CD4-positive, alpha-beta memory T cell (primary cell): ENCODE measurements around the gene FCER1G. TPM values are rescaled to one million over a fixed set of nuclear protein-coding genes. Genes with fewer than 3 reads are reported as not detected.
A peak's percentile ranks its signal among the peaks of the same experiment; 100 is the strongest.
"Not testable (repeated sequence)": the region's sequence is repeated elsewhere in the genome, so short reads cannot be mapped to it uniquely, and the experiment has no call there.

Source experiments
- CTCF ChIA-PET: fragments of 350-600 bp; sonication (Branson Sonifier 250); formaldehyde crosslinking; loops from one replicate; lab custom pipeline; 2021; ENCODE audit warnings: inconsistent platforms; ENCODE audit not compliant: partially characterized antibody; lab: Charles Lee
- POLR2A ChIA-PET: fragments of 350-600 bp; sonication (Branson Sonifier 250); formaldehyde crosslinking; loops from one replicate; lab custom pipeline; 2021; ENCODE audit not compliant: partially characterized antibody; lab: Charles Lee
- DNase-seq, 5 donors: peaks; one replicate each; pipeline versions ENCODE4 v3.0.0 to v3.0.0-alpha.2; 2020 to 2022; ENCODE audit warnings: mixed read lengths in 1 of 5
- H3K27ac ChIP-seq: one replicate; pipeline ENCODE4 v1.7.0; 2013; ENCODE audit warnings: low read depth, low read length
- H3K27me3 ChIP-seq: 2 replicates; pipeline ENCODE4 v1.7.0; 2013; ENCODE audit warnings: mild to moderate bottlenecking, low read length, moderate library complexity; ENCODE audit not compliant: insufficient read depth
- H3K36me3 ChIP-seq: 2 replicates; pipeline ENCODE4 v1.7.0; 2013; ENCODE audit warnings: mild to moderate bottlenecking, low read length, moderate library complexity; ENCODE audit not compliant: insufficient read depth
- H3K4me1 ChIP-seq: 2 replicates; pipeline ENCODE4 v1.7.0; 2013; ENCODE audit warnings: mild to moderate bottlenecking, low read length, moderate library complexity; ENCODE audit not compliant: insufficient read depth
- H3K4me3 ChIP-seq, 2 donors: one replicate each; pipeline ENCODE4 v1.7.0; 2013; ENCODE audit warnings: low read length in 2 of 2, mild to moderate bottlenecking in 1 of 2
- H3K9me3 ChIP-seq, 2 donors: one replicate each; pipeline ENCODE4 v1.7.0; 2013; ENCODE audit warnings: low read length in 2 of 2, control low read depth in 1 of 2; ENCODE audit not compliant: control insufficient read depth in 1 of 2
- H3K27ac Mint-ChIP-seq, 7 donors: one replicate each; pipeline ENCODE4 v1.8.0; 2020 to 2021; ENCODE audit warnings: mixed read lengths in 7 of 7, mild to moderate bottlenecking in 6 of 7, inconsistent platforms in 3 of 7, moderate library complexity in 3 of 7
- H3K27me3 Mint-ChIP-seq, 2 donors: one replicate each; pipeline ENCODE4 v1.8.0; 2020 to 2021; ENCODE audit warnings: mixed read lengths in 2 of 2
- H3K36me3 Mint-ChIP-seq, 2 donors: one replicate each; pipeline ENCODE4 v1.8.0; 2020 to 2021; ENCODE audit warnings: mixed read lengths in 2 of 2, inconsistent platforms in 1 of 2, mild to moderate bottlenecking in 1 of 2
- H3K4me1 Mint-ChIP-seq, 4 donors: one replicate each; pipeline ENCODE4 v1.8.0; 2020 to 2021; ENCODE audit warnings: mixed read lengths in 4 of 4, mild to moderate bottlenecking in 1 of 4
- H3K4me3 Mint-ChIP-seq, 8 donors: one replicate each; pipeline ENCODE4 v1.8.0; 2020 to 2021; ENCODE audit warnings: mixed read lengths in 8 of 8, mild to moderate bottlenecking in 7 of 8, moderate library complexity in 6 of 8, inconsistent platforms in 3 of 8
- H3K9me3 Mint-ChIP-seq, 8 donors: one replicate each; pipeline ENCODE4 v1.8.0; 2020 to 2021; ENCODE audit warnings: mixed read lengths in 8 of 8, mild to moderate bottlenecking in 5 of 8, inconsistent platforms in 3 of 8, moderate library complexity in 1 of 8
- intact Hi-C: fragments of 100-400 bp; cut with micrococcal nuclease; formaldehyde crosslinking; loops from one replicate; pipeline ENCODE4 v1.15.1; 2023
- polyA plus RNA-seq, 2 donors: library from polyadenylated mRNA; unstranded; fragments of 300-500 nt; fragmentation: Illumina TruSeq; gene quantifications; one replicate each; pipeline ENCODE4 v1.2.3, GENCODE V29; 2021
- total RNA-seq, 2 experiments: library from RNA; stranded (reverse); gene quantifications; one replicate each; pipeline ENCODE4 v1.2.3, GENCODE V29; 2021

Gene FCER1G
- total and polyA plus RNA-seq, 4 experiments from 2014 or later, result 2.1 to 10.5 (median 6.3) TPM

DNA sequence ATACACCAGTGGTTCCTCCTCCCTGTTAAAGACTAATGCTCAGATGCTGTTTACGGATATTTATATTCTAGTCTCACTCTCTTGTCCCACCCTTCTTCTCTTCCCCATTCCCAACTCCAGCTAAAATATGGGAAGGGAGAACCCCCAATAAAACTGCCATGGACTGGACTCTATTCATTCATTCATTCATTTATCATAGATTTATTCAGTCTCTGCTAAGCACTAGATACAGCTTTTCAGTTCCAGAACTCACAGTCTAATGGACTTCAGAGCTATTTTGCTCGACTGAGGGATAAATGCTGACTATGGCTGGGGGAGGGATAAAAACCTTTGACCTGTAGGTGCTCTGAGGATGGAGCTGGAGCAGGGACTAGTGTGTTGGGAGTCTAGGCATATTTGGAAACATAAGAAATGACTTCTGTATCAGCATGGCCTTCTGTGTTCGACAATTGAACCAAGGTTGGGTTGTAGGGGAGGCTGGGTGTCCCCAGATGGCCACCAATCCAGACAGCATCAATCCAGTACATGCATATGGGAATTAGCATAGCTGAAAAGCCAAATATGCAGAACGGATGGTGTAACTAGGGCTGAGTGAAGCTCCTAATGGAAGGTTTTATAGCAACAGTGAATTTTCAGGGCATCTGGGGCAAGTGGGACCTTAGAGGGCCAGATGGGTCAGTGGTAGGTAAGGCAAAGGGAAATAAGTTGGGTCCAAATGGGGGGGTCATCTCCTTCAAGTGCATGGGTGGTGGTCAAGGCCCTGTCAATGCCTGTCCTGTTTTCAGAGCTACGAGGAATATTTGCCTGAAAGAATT lies 4.2 kb downstream of the FCER1G start:
- POLR2A ChIA-PET, result interaction anchor here (0.9 to 4.3 kb wide), 4 partner anchors 14 to 54 kb away, joined by 4 to 27 read pairs (median 4); partner anchors contain the start of genes NDUFS2 and PPOX
- no peak overlapping the region for H3K27ac ChIP-seq
- DNase-seq, result no peak
- no peak overlapping the region for H3K4me3 ChIP-seq
- no peaks in the 10 kb centered on the region for H3K27me3 ChIP-seq
- H3K27me3 Mint-ChIP-seq, result no peaks in the 10 kb centered on the region
- H3K36me3 Mint-ChIP-seq, result peaks cover 3 to 9% of the 10 kb centered on the region in 2 donors
- H3K4me3 Mint-ChIP-seq, result no peak overlapping the region
- intact Hi-C loops, result no loop called here
- CTCF ChIA-PET, result interaction anchor here (0.7 to 13.2 kb wide), 13 partner anchors 9 to 166 kb away, joined by 3 to 245 read pairs (median 4); partner anchors contain the start of genes ADAMTS4, NDUFS2, PPOX and SDHC
- H3K4me1 ChIP-seq, result peaks cover 13% of the 10 kb centered on the region
- H3K9me3 Mint-ChIP-seq, result no peaks in the 10 kb centered on the region
- peak overlapping the region in 3 of 7 donors; percentile 1 to 47 (median 8) for H3K27ac Mint-ChIP-seq
- peaks cover 2% of the 10 kb centered on the region for H3K36me3 ChIP-seq
- no peaks in the 10 kb centered on the region for H3K9me3 ChIP-seq
- peaks cover 12 to 37% (median 29%) of the 10 kb centered on the region in 4 donors for H3K4me1 Mint-ChIP-seq

DNA sequence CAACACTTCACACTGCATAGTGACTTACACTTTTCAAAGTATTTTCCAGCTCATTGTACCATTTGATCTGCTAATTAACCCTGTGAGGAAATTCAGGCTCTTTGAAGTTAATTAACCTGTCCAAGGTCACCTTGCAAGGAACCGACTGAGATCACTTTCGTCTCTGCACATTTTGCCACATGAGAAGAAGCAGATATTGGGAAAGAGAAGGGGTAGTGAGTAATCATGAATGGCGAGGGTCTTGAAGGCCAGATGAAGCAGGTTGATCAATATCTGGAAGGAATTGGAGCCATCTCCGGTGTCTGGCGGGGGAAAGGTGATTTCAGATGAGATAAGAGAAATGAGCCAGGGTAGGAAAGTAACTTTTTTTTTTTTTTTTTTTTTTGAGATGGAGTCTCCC lies 4.9 kb downstream of the FCER1G start:
- peak overlapping the region in 1 of 7 donors; percentile 8 for H3K27ac Mint-ChIP-seq
- POLR2A ChIA-PET, result interaction anchor here (1.2 to 4.3 kb wide), 3 partner anchors 18 to 54 kb away, joined by 4 to 27 read pairs (median 4); partner anchors contain the start of genes NDUFS2 and PPOX
- peaks cover 13 to 36% (median 26%) of the 10 kb centered on the region in 4 donors for H3K4me1 Mint-ChIP-seq

DNA sequence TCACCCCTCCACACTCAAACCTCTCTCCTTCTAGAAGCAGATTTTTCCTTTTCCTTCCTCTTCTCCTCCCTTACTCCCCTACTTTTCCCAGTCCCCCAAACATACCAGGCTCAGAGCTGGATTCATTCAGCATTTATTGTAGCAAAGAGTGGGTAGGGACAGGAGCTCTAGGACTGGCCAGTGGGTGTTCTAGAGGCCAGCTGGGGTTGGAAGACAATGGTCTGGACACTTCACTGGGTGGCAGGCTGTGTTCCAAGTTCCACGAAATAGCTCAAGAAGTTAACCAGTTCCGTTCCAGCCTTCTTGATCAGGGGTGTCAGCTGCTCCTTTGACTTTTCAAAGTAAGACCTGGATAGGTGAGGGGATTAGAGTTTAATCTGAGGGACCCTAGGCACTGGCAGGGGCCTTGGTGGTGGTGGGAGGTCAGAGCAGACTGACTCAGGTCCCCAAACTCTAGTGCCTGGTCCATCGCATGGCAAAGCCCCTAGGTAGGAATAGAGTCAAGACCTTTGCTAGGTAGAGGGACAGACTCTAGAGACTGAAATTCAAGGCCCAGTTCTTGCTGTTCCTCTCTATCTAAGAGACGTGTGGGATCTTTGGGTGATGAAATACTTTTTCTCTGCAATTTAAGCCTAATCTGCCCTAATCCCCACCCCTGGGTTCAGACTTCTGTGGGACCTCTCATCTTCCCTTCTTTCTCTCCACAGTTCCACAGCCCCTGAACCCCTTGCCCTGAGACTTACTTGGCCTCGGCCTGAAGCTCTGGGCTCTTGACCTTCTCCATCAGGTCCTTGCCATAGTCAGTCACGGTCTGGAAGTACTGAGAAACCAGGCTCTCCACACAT lies 7.3 kb downstream of the FCER1G start:
- H3K4me1 ChIP-seq, result peaks cover 33% of the 10 kb centered on the region
- ChIA-PET POLR2A (interaction anchor here (1.0 to 1.6 kb wide), 3 partner anchors 12 to 53 kb away, joined by 3 to 6 read pairs (median 4); partner anchors contain the start of gene NDUFS2), CTCF (interaction anchor here (0.5 to 13.2 kb wide), 7 partner anchors 12 to 516 kb away, joined by 3 to 245 read pairs (median 103); partner anchors contain the start of genes NDUFS2 and PPOX)
- no peaks in the 10 kb centered on the region for H3K9me3 Mint-ChIP-seq
- H3K27ac ChIP-seq, result no peak overlapping the region
- no peaks in the 10 kb centered on the region for H3K36me3 ChIP-seq
- H3K27me3 Mint-ChIP-seq, result no peaks in the 10 kb centered on the region
- H3K4me3 ChIP-seq, result no peak overlapping the region
- H3K27ac Mint-ChIP-seq, result peak overlapping the region in 3 of 7 donors; percentile 79 to 81 (median 79)
- H3K9me3 ChIP-seq, result no peaks in the 10 kb centered on the region
- peak overlapping the region in 1 of 8 donors; percentile 66 for H3K4me3 Mint-ChIP-seq
- no peak for DNase-seq
- no peaks in the 10 kb centered on the region for H3K27me3 ChIP-seq
- peaks cover 26 to 48% (median 35%) of the 10 kb centered on the region in 4 donors for H3K4me1 Mint-ChIP-seq
- H3K36me3 Mint-ChIP-seq, result peaks cover 0 to 4% of the 10 kb centered on the region in 2 donors
- intact Hi-C loops, result loop anchor here (10.0 kb wide), 1 partner anchor 522 kb away; the partner anchor contains the start of gene DUSP12

More for the DNA sequence above, 4.9 kb downstream of the FCER1G start:
- Mint-ChIP-seq H3K36me3 (peaks cover 0 to 3% of the 10 kb centered on the region in 2 donors), H3K4me3 (no peak overlapping the region), H3K9me3 (no peaks in the 10 kb centered on the region), H3K27me3 (no peaks in the 10 kb centered on the region)
- peaks cover 14% of the 10 kb centered on the region for H3K4me1 ChIP-seq
- no peaks in the 10 kb centered on the region for H3K9me3 ChIP-seq
- H3K27ac ChIP-seq, result no peak overlapping the region
- intact Hi-C loops, result loop anchor here (10.0 kb wide), 1 partner anchor 525 kb away; the partner anchor contains the start of gene DUSP12
- no peaks in the 10 kb centered on the region for H3K27me3 ChIP-seq
- CTCF ChIA-PET, result interaction anchor here (0.6 to 13.2 kb wide), 11 partner anchors 9 to 165 kb away, joined by 3 to 245 read pairs (median 7); partner anchors contain the start of genes ADAMTS4, PPOX and SDHC
- no peaks in the 10 kb centered on the region for H3K36me3 ChIP-seq
- no peak overlapping the region for H3K4me3 ChIP-seq
- no peak for DNase-seq

DNA sequence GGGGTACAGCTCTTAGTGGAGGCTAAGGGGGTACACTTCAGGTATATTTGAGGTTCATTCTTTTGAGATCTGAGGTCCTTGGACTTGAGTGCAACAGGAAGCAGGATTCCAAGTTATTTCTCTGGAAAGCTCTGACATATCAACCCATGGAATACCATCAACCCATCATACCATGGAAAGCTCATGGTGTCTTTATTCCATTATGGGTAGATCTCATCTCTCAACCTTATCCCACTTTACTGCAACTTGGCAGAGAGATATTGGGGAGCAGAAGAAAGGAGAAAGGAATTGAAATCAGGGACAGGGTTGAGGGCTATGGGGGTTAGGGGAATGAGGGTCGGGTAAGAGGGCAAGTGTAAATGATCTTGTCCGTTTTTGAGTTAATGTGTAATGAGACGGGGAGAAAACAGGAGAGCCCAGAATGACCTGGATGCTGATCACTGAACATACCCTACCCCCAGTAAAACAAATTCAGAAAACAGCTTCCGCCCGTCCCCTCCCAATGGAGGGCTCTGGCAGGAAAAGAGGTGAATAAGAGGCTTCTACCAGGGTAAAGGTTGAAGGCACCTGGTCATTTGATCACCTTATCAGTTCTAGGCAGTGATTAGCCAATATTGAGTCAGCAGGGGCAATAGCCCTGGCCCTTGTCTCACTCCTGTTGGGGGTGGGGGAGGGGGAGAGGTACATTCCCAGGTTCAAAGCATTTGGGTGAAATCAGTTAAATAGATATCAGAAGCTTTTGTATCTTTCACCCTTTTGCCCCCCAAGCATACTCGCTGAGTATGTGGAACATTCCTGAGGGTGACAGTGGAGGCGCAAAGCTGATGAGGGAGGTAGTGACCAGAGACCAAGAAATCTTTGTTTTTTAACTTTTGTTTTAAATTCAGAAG lies 9.0 kb downstream of the FCER1G start:
- Histone ChIP-seq H3K9me3 (no peaks in the 10 kb centered on the region), H3K4me3 (no peak overlapping the region), H3K27ac (no peak overlapping the region), H3K27me3 (no peaks in the 10 kb centered on the region), H3K36me3 (peaks cover 9% of the 10 kb centered on the region), H3K4me1 (peaks cover 28% of the 10 kb centered on the region)
- peaks cover 23 to 44% (median 32%) of the 10 kb centered on the region in 4 donors for H3K4me1 Mint-ChIP-seq
- intact Hi-C loops, result loop anchor here (10.0 kb wide), 1 partner anchor 521 kb away; the partner anchor contains the start of gene DUSP12
- H3K9me3 Mint-ChIP-seq, result no peaks in the 10 kb centered on the region
- H3K4me3 Mint-ChIP-seq, result no peak overlapping the region
- no peaks in the 10 kb centered on the region for H3K27me3 Mint-ChIP-seq
- H3K27ac Mint-ChIP-seq, result peak overlapping the region in 2 of 7 donors; percentile 35 to 48
- ChIA-PET POLR2A (interaction anchor here (0.7 to 5.1 kb wide), 7 partner anchors 13 to 166 kb away, joined by 3 to 112 read pairs (median 20); partner anchors contain the start of genes NDUFS2 and PPOX), CTCF (interaction anchor here (1.1 to 13.2 kb wide), 10 partner anchors 13 to 161 kb away, joined by 3 to 245 read pairs (median 78); partner anchors contain the start of genes CFAP126, NDUFS2, PPOX and UFC1)
- DNase-seq, result no peak
- peaks cover 0 to 19% of the 10 kb centered on the region in 2 donors for H3K36me3 Mint-ChIP-seq

DNA sequence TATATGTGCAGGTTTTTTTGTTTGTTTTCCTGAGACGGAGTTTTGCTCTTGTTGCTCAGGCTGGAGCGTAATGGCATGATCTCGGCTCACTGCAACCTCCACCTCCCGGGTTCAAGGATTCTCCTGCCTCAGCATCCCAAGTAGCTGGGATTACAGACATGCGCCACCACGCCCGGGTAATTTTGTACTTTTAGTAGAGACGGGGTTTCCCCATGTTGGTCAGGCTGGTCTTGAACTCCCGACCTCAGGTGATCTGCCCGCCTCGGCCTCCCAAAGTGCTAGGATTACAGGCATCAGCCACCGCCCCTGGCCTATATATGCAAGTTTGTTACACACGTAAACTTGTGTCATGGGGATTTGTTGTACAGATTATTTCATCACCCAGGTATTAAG lies 9.6 kb downstream of the FCER1G start:
- not testable (repeated sequence) for H3K27me3 Mint-ChIP-seq, H3K9me3 Mint-ChIP-seq, H3K9me3 ChIP-seq, DNase-seq, H3K27ac ChIP-seq, H3K4me3 ChIP-seq, H3K4me3 Mint-ChIP-seq, H3K27me3 ChIP-seq
- Mint-ChIP-seq H3K27ac (peak overlapping the region in 1 of 7 donors; percentile 17), H3K36me3 (peaks cover 4 to 23% of the 10 kb centered on the region in 2 donors), H3K4me1 (peaks cover 20 to 37% (median 29%) of the 10 kb centered on the region in 4 donors)
- intact Hi-C loops, result loop anchor here (1.0 to 10.0 kb wide), 9 partner anchors 14 to 520 kb away; partner anchors contain the start of genes B4GALT3, CFAP126, DEDD and DUSP12
- POLR2A ChIA-PET, result interaction anchor here (0.7 to 5.1 kb wide), 11 partner anchors 13 to 165 kb away, joined by 3 to 112 read pairs (median 16); partner anchors contain the start of genes NDUFS2, PPOX and UFC1
- CTCF ChIA-PET, result interaction anchor here (1.1 to 13.2 kb wide), 14 partner anchors 8 to 160 kb away, joined by 3 to 245 read pairs (median 46); partner anchors contain the start of genes ADAMTS4, CFAP126, FCER1G and NDUFS2
- Histone ChIP-seq H3K4me1 (peaks cover 28% of the 10 kb centered on the region), H3K36me3 (peaks cover 16% of the 10 kb centered on the region)
